Stimulated activated CD4-positive, alpha-beta T cell treated with anti-CD3 and anti-CD28 coated beads, Interleukin-15, amount 100 ng/mL, for 24 hours (primary cell): ENCODE data around the gene PPP6R2.

Experiments used
- DNase-seq: peaks from one replicate; pipeline ENCODE4 v3.0.0-alpha.2; 2020

Gene PPP6R2

DNA sequence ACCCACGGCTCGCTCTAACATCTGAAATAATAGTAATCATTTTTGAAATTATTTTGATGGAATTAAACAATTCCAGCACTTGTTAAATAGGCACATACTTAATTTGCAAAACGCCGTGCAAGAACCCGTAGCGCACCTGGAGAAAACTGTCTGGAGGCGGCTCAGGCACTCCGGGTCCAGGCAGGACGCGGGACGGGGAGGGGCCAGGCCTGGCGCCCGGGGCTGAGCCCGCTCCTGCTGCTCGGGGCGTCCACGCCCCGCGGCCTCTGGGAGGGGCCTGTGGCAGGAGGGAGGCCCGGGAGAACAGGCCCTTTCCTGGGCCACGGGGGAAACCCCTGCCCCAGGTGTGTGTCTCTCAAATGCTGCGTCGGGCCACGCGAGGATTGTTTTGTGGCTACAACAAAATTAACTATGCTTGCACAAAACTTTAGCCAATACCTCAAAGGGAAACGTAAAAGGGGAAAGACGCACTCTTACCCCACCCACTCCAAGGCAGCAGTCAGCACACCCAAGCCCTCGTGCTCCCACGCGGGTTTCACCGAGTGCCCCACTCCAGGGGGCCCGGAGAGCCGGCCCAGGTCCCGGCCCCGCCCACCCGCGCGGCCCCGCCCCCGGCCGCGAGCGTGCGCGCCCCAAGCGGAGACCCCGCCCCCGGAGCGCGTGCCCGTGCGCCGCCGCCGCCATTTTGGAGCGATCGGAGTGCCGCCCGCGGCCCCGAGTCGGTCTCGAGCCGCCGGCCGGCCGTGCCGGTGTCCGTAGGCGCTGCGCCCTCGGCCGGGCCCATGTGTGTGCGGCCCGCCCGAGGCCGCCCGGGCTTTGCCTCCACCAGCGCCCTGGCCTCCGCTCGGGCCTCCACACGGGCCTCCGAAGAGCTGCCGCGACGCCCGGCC is at the start of gene PPP6R2:
PPP6R2 (plus strand) TSS at position 677 of the 890 bp plus-strand sequence. CDS start 50,582 bp downstream, outside the sequence.
- peak; percentile 91 for DNase-seq

DNA sequence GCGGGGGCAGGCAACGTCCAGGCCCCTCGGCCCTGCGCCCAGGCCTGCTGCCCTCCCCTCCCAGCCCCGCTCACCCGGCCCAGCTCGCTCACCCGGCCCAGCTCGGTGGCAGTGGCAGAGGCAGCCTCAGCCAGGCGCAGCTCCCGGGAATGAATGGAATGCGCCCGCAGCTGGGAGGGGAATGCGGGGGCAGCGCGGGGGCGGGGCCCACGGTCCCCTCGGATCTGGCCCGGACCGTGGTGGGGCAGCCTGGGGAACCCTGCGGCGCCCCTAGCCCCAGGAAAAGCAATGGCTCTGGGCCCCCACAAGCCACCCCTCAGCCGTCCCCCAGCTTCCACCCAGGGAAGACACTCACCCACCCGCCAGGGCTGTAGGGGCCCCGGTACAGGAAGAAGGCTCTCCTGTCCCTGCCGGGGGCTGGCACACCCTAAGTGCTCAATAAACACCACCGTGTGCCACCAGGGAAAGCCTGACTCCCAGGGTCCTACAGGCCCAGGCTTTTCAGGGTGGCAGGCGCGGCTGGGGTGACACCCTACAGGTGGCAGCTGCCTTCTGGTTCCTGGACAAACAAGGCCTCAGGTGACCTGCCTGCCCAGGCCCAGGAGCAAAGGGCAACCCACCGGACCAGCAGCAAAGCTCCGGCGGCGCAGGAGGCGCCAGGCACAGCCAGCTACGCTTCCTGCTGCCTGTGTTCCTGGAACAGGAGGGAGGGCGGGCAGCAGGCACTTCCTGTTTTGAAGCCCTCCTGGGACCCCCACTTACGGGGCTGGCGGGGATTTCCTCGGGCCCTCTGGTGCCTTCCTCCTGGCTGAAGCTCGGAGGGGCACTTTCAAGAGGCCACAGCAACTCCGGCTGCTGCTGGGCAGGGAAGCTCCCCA is 49.4 kb upstream of the PPP6R2 start:
- DNase-seq, result no peak

GRCh38 chr22:50294319-50294656 is 48.8 kb upstream of the PPP6R2 start:
- no peak for DNase-seq

DNA sequence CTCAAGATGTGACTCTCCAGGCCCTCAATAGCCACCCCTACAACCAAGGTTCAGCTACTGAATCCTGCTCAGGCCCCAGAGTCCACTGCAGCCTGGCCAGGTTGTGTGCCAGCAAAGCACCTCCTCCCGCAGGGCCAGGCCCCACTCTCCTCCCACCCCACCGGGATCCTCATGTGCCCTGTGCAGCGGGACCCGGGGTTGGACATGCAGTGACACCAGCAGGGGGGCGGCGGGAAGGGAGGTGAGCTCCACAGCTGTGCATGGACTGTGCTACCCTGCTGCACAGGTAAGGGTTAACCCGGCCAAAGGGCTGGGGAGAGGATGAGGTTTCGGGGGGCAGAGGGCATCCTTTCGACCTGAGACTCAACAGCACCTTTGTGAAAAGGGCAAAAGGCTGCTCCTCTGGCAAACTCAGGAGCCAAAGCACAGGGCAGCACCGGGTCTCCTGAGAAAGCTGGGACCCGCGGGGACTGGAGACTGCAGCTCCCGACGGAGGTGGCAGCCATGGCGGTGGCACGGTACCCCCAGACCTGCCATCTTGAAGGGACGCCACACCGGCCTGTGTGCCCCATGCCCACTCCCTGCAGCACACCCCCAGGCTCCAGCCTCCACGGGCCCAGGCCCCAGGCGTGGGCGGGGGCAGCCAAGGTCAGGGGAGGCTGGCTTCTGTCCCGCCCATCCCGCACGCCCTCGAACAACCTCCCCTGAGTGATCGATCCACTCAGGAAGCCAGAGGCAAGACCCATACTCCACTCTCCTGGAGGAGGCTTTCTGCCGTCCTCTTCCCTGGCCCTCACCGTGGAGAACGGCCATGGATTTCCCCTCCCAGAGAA is 46.3 kb upstream of the PPP6R2 start:
- no peak for DNase-seq

DNA sequence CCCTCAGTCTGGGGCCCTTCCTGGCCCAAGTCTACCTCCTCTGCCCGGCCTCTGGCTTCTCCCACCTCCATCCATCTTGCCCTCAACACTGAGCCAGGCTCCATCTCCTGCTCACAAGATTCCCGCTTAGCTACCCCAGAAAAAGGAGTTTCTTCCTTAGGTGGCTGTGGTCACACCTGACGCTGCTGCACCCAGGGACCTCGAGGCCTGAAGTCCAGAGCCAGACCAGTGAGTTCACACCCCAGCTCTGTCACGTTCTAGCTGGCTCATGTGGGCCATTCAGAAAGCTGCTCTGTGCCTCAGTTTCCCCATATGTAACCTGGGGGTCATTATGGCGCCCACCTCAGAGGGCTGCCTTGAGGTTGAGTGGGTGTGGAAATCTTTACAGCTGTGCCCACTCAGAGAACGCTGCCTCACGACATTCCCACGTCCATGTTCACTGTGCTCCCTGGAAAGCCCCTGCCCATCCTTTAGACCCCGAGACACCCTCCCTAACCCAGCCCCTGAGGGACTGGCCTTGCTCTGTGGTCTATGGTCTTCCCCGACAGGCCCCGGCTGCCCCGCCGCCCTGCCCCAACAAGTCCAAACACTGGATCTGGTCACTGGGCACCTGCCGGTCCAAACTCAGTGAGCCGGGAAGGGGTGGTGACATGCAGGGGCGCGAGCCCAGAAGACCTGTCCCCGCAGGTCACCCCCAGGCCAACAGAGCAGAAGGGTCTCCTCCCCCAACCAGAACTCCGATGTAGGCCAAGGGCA is 45.4 kb upstream of the PPP6R2 start:
- no peak for DNase-seq

- no peak for DNase-seq
Measured at GRCh38 chr22:50298266-50298637, 44.9 kb upstream of the PPP6R2 start.

DNA sequence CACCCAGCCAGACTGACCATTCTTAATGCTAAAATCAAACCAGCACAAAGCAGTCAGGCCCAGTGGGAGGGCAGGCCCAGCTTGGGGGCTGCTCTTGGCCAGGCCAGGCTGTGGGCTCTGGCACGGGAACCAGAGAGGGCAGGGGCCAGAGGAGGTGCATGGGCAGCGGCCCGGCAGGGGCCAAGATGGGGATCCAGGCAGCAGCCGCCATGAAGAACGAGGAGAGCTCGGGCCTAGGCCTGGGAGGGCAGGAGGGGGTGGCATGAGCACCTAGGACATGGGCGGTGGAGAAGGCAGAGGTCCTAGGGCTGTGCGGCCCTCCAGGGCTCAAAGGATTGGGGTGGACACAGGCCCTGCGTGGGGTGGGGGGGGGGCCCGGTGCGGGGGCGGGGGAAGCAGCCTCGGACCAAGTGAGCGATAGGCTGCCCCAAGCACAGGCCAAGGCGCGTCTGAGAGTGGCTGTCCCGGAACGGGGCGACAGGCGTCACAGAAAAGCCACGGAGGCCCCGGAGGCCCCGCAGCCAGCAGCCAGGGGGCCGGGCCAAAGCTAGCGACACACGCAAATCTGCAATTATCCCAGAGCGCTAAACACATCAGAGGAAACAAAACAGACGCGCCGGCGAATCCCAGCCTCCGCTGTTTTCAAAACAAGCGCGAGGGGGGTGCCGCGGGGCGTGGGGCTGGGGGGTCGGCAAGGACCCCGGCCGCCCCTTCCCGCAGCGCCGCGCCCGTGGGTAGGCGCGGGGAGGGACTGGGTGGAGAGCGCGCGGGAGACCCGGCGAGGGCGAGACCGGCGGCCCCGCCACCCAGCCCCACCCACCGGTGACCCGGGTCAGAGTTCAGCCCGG is 44.0 kb upstream of the PPP6R2 start:
- no peak for DNase-seq

GRCh38 chr22:50299785-50300619 is 43.1 kb upstream of the PPP6R2 start:
- DNase-seq, result no peak

DNA sequence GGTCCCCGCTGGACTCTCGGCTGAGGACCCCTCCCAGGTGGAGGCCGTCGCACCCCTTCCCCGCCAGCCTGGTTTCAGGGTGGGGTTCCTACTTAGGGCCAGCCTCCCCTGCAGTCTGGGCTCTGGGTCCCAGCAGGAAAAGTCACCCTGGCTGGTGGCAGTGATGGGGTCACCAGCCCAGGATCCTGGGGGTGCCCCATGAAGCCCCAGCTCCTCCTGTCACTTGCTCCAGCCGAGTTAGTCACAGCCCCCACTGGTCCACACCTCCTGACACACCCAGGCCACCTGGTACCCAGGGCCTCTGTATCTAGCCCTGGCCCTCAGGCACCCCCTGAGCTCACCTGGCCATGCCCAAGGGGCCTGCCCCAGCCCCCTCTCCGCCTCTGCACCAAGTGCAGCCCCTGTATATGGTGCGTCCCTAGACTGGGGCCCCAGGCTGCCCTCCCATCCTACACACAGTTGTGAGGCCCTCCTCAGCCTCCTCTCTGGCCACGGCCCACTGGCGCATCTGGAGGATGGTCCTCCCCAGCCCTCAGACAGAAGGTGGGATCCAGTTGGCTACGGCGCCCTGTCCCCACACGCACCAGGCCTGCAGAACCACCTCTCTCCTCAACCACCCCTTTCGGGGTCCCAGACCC is 42.4 kb upstream of the PPP6R2 start:
- no peak for DNase-seq

DNA sequence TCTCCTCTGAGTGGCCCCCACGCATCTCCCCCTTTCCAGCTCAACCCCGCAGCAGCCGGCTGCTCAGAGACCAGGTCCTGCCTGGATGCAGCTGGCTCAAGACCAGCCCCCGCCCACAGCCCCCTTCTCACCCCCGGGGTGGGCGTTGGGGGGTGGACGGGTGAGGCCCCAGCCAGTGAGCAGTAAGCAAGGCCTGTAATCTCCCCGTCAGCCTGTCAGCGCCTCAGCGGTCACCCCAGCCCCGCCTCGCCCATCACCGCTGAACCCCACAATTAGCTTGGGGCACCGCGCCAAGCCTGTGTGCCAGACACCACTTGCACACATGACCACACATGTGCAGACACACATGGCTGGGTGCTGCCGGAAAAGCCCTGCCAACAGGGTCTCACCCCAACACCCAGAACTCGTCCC is 41.5 kb upstream of the PPP6R2 start:
- no peak for DNase-seq

DNA sequence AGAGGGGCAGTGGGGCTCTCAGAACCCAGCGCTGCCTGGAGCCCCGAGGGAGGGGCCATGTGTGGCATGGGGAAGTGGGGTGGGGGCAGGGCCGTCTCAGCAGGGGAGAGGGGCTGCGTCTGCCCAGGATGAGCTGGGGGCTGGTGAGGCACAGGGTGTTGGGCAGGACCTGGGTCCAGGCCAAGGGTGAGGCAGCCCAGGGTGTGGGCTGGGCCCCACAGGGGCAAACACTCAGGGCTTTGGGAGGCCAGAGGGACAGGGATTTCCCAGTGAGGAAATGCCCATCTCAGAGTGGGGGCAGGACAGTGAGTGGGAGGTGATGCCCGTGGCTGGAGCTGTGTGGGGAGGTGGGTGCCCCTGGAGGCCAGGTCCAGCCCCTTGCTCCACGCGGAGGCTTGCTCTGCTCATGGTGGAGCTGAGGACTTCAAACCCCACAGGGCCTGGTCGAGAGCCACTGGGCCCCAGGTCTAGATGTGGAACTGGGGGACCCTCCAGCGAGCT is 41.0 kb upstream of the PPP6R2 start:
- DNase-seq, result no peak

DNA sequence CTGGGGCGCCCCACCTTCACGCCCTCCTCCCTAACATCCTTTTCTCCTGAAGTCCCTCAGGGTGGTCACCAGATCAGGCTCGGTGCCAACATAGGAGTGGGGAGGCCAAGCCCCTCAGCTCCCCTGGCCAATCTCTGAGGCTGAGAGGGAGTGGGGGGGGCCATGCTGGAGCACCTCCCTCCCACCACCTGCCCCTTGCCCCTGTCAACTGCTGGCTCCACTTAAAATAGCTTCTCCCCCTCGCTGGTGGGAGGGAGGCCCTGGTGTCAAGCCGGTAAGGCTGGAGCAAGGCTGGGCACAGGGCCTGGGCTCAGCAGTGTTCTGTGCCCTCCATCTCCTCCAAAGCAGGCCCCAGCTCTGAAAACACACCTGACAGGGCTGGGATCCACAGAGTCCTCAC is 40.6 kb upstream of the PPP6R2 start:
- no peak for DNase-seq

GRCh38 chr22:50303515-50303847 is 39.6 kb upstream of the PPP6R2 start:
- DNase-seq, result no peak

DNA sequence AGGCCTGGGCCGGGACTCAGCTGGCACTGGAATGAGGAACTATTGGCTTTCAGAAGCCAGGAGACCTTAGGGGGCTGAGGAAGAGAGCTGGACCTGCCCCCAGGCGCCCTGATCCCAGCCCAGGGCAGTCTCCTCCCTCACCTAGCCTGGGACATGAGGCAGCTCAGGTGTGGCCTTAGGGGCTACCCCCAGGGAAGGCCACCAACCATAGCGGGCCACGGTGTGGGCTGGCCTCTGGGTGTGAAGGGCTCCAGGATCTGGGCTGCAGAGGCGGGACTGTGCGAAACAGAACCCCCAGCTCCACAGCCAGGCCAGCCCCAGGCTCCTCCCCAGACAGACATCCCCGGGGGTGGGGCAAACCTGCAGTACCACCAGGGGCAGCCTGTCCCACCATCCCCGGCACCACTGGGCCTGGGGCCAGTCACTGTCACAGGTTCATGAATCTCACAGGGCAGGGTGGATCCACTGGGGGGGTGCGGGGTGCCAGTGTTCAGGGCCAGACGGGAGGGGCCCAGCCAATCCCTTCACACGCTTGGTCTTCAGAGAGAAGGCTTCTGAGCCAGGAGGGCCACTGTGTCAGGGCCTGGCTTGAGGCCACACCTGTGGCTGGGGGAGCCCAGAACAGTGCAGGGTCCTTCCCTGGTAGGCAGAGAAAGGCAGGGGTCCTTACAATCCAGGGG is 39.1 kb upstream of the PPP6R2 start:
- no peak for DNase-seq

- DNase-seq, result no peak
Measured at GRCh38 chr22:50304528-50305392, 38.4 kb upstream of the PPP6R2 start.

- DNase-seq, result no peak
Measured at GRCh38 chr22:50305393-50305922, 37.7 kb upstream of the PPP6R2 start.

- no peak for DNase-seq
Measured at GRCh38 chr22:50305923-50306566, 37.1 kb upstream of the PPP6R2 start.
